Measurements from ENCODE around the gene CD99. TPM values are rescaled to one million over a fixed set of nuclear protein-coding genes. Genes with fewer than 3 reads are reported as not detected.
A peak's percentile ranks its signal among the peaks of the same experiment; 100 is the strongest.

CD99 gene
- total and polyA plus RNA-seq, 4 donors, result 292 to 416 (median 407) TPM

- H3K36me3 ChIP-seq (ENCODE audit: control insufficient read depth in 1 of 2, insufficient read depth in 2 of 2, low read length in 1 of 2), result no peaks in the 10 kb centered on the region
- no peak overlapping the region for H3K27ac ChIP-seq (ENCODE audit: low read depth in 1 of 2, low read length in 2 of 2)
- no peak overlapping the region for H3K4me3 ChIP-seq (ENCODE audit: low read length in 2 of 2)
- no peaks in the 10 kb centered on the region for H3K9me3 ChIP-seq (ENCODE audit: control insufficient read depth, low read length)
- 67% methylated on average over 9 of the region's 9 CpGs for WGBS, 2 donors
- DNase-seq, result no peak
- no peaks in the 10 kb centered on the region for H3K4me1 ChIP-seq (ENCODE audit: control insufficient read depth in 1 of 2, insufficient read depth in 2 of 2, low read length in 2 of 2)
- intact Hi-C loops (cut with DNase I), result no loop called here
- no peaks in the 10 kb centered on the region for H3K27me3 ChIP-seq (ENCODE audit: control insufficient read depth in 1 of 2, insufficient read depth in 2 of 2, low read length in 1 of 2)
- ATAC-seq (ENCODE audit: low FRiP score), result no peak
These were observed 11.3 kb upstream of the CD99 start for GRCh38 chrX:2679534-2680485.

- ATAC-seq (ENCODE audit: low FRiP score), result no peak
- intact Hi-C loops (cut with DNase I), result no loop called here
- no peak for DNase-seq
- Histone ChIP-seq H3K9me3 (ENCODE audit: control insufficient read depth, low read length) (no peaks in the 10 kb centered on the region), H3K36me3 (ENCODE audit: control insufficient read depth in 1 of 2, insufficient read depth in 2 of 2, low read length in 1 of 2) (no peaks in the 10 kb centered on the region), H3K27me3 (ENCODE audit: control insufficient read depth in 1 of 2, insufficient read depth in 2 of 2, low read length in 1 of 2) (no peaks in the 10 kb centered on the region), H3K4me1 (ENCODE audit: control insufficient read depth in 1 of 2, insufficient read depth in 2 of 2, low read length in 2 of 2) (no peaks in the 10 kb centered on the region), H3K4me3 (ENCODE audit: low read length in 2 of 2) (no peak overlapping the region), H3K27ac (ENCODE audit: low read depth in 1 of 2, low read length in 2 of 2) (no peak overlapping the region)
- WGBS, 2 donors, result 62 to 95% methylated on average over 6 of the region's 6 CpGs
These were observed 10.4 kb upstream of the CD99 start for GRCh38 chrX:2680486-2681348.

DNA sequence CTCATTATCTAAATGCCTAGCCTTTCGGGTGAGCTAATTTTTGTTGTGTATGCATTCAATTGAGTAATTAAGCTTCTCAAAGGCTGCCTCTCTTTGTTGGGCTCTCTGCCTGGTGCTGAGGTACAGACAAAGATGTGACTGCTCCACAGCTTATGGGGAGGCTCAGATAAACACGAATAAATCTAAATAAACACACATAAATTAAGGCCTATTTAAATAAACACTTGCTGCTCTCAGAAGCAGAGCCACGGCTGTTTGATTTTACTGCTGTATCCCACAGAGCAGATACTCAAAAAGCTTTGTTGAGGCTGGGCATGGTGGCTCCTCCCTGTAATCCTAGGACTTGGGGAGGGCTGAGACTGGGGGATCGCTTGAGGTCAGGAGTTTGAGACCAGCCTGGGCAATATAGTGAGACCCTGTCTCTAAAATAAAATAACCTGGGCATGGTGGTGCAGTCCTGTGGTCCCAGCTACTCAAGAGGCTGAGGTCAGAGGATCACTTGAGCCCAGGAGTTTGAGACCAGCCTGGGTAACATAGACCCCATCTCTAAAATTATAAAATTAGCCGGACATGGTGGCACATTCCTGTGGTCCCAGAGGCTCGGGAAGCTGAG, 8.4 kb upstream of the CD99 start:
- Histone ChIP-seq H3K27me3 (ENCODE audit: control insufficient read depth in 1 of 2, insufficient read depth in 2 of 2, low read length in 1 of 2) (no peaks in the 10 kb centered on the region), H3K27ac (ENCODE audit: low read depth in 1 of 2, low read length in 2 of 2) (no peak overlapping the region), H3K36me3 (ENCODE audit: control insufficient read depth in 1 of 2, insufficient read depth in 2 of 2, low read length in 1 of 2) (no peaks in the 10 kb centered on the region), H3K4me3 (ENCODE audit: low read length in 2 of 2) (no peak overlapping the region), H3K4me1 (ENCODE audit: control insufficient read depth in 1 of 2, insufficient read depth in 2 of 2, low read length in 2 of 2) (no peaks in the 10 kb centered on the region), H3K9me3 (ENCODE audit: control insufficient read depth, low read length) (no peaks in the 10 kb centered on the region)
- intact Hi-C loops (cut with DNase I), result no loop called here
- 70 to 79% methylated on average over 6 of the region's 6 CpGs for WGBS, 2 donors
- DNase-seq, result no peak
- no peak for ATAC-seq (ENCODE audit: low FRiP score)

DNA sequence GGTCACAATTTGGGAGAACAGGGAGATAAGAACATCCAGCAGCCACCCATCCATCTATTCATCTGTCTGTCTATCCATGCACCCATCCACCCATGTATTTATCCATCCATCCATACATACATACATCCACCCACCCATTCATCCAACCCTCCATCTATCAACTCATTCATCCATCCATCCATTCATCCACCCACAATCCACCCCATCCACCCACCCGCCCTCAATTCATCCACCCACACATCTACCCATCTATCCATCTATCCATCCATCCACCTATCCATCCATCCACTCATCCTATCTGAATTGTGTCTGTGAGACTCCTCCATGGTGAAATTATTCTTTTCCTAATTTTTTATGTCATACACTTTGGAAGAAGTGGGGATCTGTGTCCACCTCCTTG, 6.8 kb upstream of the CD99 start:
- Histone ChIP-seq H3K27me3 (ENCODE audit: control insufficient read depth in 1 of 2, insufficient read depth in 2 of 2, low read length in 1 of 2) (no peaks in the 10 kb centered on the region), H3K27ac (ENCODE audit: low read depth in 1 of 2, low read length in 2 of 2) (no peak overlapping the region), H3K9me3 (ENCODE audit: control insufficient read depth, low read length) (no peaks in the 10 kb centered on the region), H3K36me3 (ENCODE audit: control insufficient read depth in 1 of 2, insufficient read depth in 2 of 2, low read length in 1 of 2) (no peaks in the 10 kb centered on the region), H3K4me1 (ENCODE audit: control insufficient read depth in 1 of 2, insufficient read depth in 2 of 2, low read length in 2 of 2) (no peaks in the 10 kb centered on the region), H3K4me3 (ENCODE audit: low read length in 2 of 2) (no peak overlapping the region)
- DNase-seq, result no peak
- 94 to 96% methylated on average over 1 of the region's 1 CpG for WGBS, 2 donors
- intact Hi-C loops (cut with DNase I), result no loop called here
- no peak for ATAC-seq (ENCODE audit: low FRiP score)

DNA sequence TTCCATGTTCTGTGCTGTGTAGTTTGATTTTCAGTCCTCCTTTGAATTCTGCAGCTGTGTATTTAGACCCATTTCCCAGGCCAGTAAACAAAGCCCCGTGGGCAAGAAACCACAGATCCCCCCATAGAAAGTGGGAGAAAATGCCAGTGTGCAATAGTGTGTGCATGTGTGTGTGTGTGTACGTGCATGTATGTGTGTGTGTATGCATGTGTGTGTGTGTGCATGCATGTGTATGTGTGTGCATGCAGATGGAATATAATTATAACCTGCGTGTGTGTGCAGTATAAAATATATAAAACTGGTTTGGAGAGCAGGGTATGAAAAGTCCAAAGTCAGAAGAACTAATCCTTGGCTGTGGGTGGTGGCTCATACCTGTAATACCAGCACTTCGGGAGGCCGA, 5.2 kb upstream of the CD99 start:
- no peaks in the 10 kb centered on the region for H3K36me3 ChIP-seq (ENCODE audit: control insufficient read depth in 1 of 2, insufficient read depth in 2 of 2, low read length in 1 of 2)
- no peaks in the 10 kb centered on the region for H3K9me3 ChIP-seq (ENCODE audit: control insufficient read depth, low read length)
- no peaks in the 10 kb centered on the region for H3K4me1 ChIP-seq (ENCODE audit: control insufficient read depth in 1 of 2, insufficient read depth in 2 of 2, low read length in 2 of 2)
- ATAC-seq (ENCODE audit: low FRiP score) (no peak), DNase-seq (no peak)
- 83 to 95% methylated on average over 5 of the region's 5 CpGs for WGBS, 2 donors
- no peak overlapping the region for H3K27ac ChIP-seq (ENCODE audit: low read depth in 1 of 2, low read length in 2 of 2)
- intact Hi-C loops (cut with DNase I), result no loop called here
- H3K27me3 ChIP-seq (ENCODE audit: control insufficient read depth in 1 of 2, insufficient read depth in 2 of 2, low read length in 1 of 2), result no peaks in the 10 kb centered on the region
- no peak overlapping the region for H3K4me3 ChIP-seq (ENCODE audit: low read length in 2 of 2)

DNA sequence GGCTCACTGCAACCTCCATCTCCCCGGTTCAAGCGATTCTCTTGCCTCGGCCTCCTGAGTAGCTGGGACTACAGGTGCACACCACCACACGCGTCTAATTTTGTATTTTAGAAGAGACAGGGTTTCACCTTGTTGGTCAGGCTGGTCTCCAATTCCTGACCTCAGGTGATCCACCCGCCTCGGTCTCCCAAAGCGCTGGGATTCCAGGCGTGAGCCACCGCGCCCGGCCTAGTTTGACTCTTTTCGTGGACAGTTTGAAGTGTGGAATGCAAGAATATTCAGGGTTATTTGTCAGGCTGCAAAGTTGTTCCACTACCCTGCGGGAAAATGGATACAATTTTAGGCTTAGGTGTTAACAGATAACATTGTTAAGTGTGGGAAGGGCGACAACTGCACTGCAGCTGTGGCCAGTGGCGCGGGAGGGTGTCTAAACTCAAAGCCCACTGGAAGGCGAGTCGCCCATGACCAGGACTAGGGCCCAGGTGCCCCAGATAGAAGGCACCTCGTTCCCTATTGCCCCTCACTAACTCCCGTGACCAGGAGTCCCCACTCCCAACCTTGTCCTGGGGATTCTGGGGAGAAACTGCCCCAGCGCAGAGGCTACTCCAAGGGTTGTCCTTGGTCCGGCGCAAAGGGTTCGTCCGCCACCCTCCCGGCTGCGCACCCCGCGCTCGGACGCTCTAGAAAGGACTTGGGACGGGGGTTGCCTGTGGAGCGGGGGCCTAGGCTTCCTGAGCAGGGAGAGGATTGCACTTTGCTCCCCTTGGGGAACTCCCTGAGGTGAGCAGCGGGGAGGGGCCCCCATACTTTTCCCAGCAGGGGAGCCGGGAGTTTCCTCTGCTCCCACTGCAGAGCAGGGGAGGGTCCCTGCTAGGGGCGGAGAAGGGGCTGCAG, 1.1 kb upstream of the CD99 start:
- no peak overlapping the region for H3K27ac ChIP-seq (ENCODE audit: low read depth in 1 of 2, low read length in 2 of 2)
- no peaks in the 10 kb centered on the region for H3K27me3 ChIP-seq (ENCODE audit: control insufficient read depth in 1 of 2, insufficient read depth in 2 of 2, low read length in 1 of 2)
- ATAC-seq (ENCODE audit: low FRiP score), result peak; percentile 31
- no peaks in the 10 kb centered on the region for H3K36me3 ChIP-seq (ENCODE audit: control insufficient read depth in 1 of 2, insufficient read depth in 2 of 2, low read length in 1 of 2)
- no peak overlapping the region for H3K4me3 ChIP-seq (ENCODE audit: low read length in 2 of 2)
- no peak for DNase-seq
- 66 to 74% methylated on average over 37 of the region's 37 CpGs for WGBS, 2 donors
- no peaks in the 10 kb centered on the region for H3K9me3 ChIP-seq (ENCODE audit: control insufficient read depth, low read length)
- intact Hi-C loops (cut with DNase I), result loop anchor here (5.0 to 10.0 kb wide), 2 partner anchors 75 to 1298 kb away; partner anchors contain the start of gene SLC25A6 (in 1 of the 2)
- H3K4me1 ChIP-seq (ENCODE audit: control insufficient read depth in 1 of 2, insufficient read depth in 2 of 2, low read length in 2 of 2), result peaks cover 2 to 5% of the 10 kb centered on the region in 2 donors

DNA sequence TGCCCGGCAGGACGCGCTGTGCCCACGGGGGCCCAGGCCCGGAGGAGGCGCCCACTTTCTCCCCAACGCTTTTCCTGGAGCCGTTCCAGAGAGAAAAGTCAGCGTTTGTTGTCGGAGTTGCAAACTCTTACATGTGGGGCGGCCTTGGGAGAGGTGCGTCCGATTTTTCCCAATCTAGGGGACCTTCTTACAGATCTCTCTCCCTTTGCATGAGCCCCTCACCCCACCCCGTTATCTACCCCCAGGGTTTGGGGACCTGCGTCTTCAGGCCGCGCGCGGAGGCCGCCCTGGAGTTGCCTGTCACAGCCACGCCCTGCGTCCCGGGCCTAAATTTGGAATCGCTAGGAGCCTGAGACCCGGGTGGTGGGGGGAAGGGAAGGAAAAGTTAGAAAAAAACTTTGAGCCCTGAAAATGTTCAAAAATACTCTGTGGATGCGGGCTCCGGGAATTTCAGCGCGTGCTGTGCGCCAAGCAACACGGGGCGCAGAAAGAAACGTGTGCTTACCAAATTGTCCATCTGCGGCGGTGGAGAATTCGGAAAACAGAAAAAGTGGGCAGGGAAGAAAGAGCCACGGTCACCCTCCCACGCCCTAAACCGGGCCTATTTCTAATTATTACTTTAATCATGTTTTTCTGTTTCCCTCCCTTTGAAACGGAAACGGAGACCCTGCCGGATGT, 587 bp downstream of the CD99 start:
- no peaks in the 10 kb centered on the region for H3K36me3 ChIP-seq (ENCODE audit: control insufficient read depth in 1 of 2, insufficient read depth in 2 of 2, low read length in 1 of 2)
- DNase-seq (peak; percentile 84 to 88), ATAC-seq (ENCODE audit: low FRiP score) (peak; percentile 63)
- peak overlapping the region in 1 of 2 donors; percentile 4 for H3K27ac ChIP-seq (ENCODE audit: low read depth in 1 of 2, low read length in 2 of 2)
- no peaks in the 10 kb centered on the region for H3K9me3 ChIP-seq (ENCODE audit: control insufficient read depth, low read length)
- intact Hi-C loops (cut with DNase I), result loop anchor here (5.0 to 10.0 kb wide), 2 partner anchors 77 to 1299 kb away; partner anchors contain the start of gene SLC25A6 (in 1 of the 2)
- no peaks in the 10 kb centered on the region for H3K27me3 ChIP-seq (ENCODE audit: control insufficient read depth in 1 of 2, insufficient read depth in 2 of 2, low read length in 1 of 2)
- H3K4me1 ChIP-seq (ENCODE audit: control insufficient read depth in 1 of 2, insufficient read depth in 2 of 2, low read length in 2 of 2), result peaks cover 2 to 5% of the 10 kb centered on the region in 2 donors
- WGBS, 2 donors, result 0% methylated on average over 40 to 42 of the region's 42 CpGs
- peak overlapping the region; percentile 75 to 90 for H3K4me3 ChIP-seq (ENCODE audit: low read length in 2 of 2)
